OCI-LY1 (cell line): ENCODE data around the gene CDH23.

ENCODE experiments used
- H2AFZ ChIP-seq: fragments of 200-600 bp; sonication (generic), shearing (Covaris generic); 2 replicates; pipeline ENCODE4 v1.6.0; 2014; ENCODE audit warnings: antibody characterized with exemption, mild to moderate bottlenecking, low read length
- H3F3A ChIP-seq: fragments of 200-600 bp; sonication (generic), shearing (Covaris generic); 2 replicates; pipeline ENCODE4 v1.6.0; 2014; ENCODE audit warnings: mild to moderate bottlenecking, antibody characterized with exemption, low read length, moderate library complexity; ENCODE audit not compliant: insufficient read depth
- H3K27ac ChIP-seq: fragments of 200-600 bp; sonication (generic); 2 replicates; pipeline ENCODE4 v1.5.1; 2014; ENCODE audit warnings: low read length, mixed run types, mild to moderate bottlenecking, low read depth; ENCODE audit not compliant: poor library complexity, severe bottlenecking
- H3K27me3 ChIP-seq: fragments of 200-600 bp; sonication (generic); 2 replicates; pipeline ENCODE4 v1.6.0; 2014; ENCODE audit warnings: antibody characterized with exemption, mild to moderate bottlenecking, low read length, moderate library complexity; ENCODE audit not compliant: insufficient read depth
- H3K36me3 ChIP-seq: fragments of 200-600 bp; sonication (generic); 2 replicates; pipeline ENCODE4 v1.6.1; 2014; ENCODE audit warnings: mild to moderate bottlenecking, antibody characterized with exemption, low read length, moderate library complexity, mixed read lengths; ENCODE audit not compliant: insufficient read depth
- H3K4me1 ChIP-seq: fragments of 200-600 bp; sonication (generic); 2 replicates; pipeline ENCODE4 v1.5.1; 2014; ENCODE audit warnings: mild to moderate bottlenecking, low read length, moderate library complexity; ENCODE audit not compliant: insufficient read depth, severe bottlenecking
- H3K4me2 ChIP-seq: fragments of 200-600 bp; sonication (generic), shearing (Covaris generic); 2 replicates; pipeline ENCODE4 v1.6.1; 2014; ENCODE audit warnings: low read length
- H3K4me3 ChIP-seq: fragments of 200-600 bp; sonication (generic); 2 replicates; pipeline ENCODE4 v1.5.1; 2014; ENCODE audit warnings: low read length, low read depth, mild to moderate bottlenecking, mixed read lengths; ENCODE audit not compliant: poor library complexity, severe bottlenecking
- H3K79me2 ChIP-seq: fragments of 200-600 bp; shearing (Covaris generic); 2 replicates; pipeline ENCODE4 v1.6.1; 2016; ENCODE audit warnings: mixed run types, low read length, mixed read lengths; ENCODE audit not compliant: insufficient read depth
- H3K9ac ChIP-seq: fragments of 200-600 bp; sonication (generic), shearing (Covaris generic); 2 replicates; pipeline ENCODE4 v1.6.1; 2014; ENCODE audit warnings: mild to moderate bottlenecking, low read length, mixed read lengths
- H3K9me2 ChIP-seq: fragments of 200-600 bp; sonication (generic), shearing (Covaris generic); 2 replicates; pipeline ENCODE4 v1.6.1; 2014; ENCODE audit warnings: low read depth, mild to moderate bottlenecking, low read length, mixed read lengths
- H3K9me3 ChIP-seq: fragments of 200-600 bp; shearing (Covaris generic); 2 replicates; pipeline ENCODE4 v1.6.1; 2014; ENCODE audit warnings: low read length, mixed read lengths
- H4K20me1 ChIP-seq: fragments of 200-600 bp; sonication (generic), shearing (Covaris generic); 2 replicates; pipeline ENCODE4 v1.6.0; 2016; ENCODE audit warnings: mild to moderate bottlenecking, low read length; ENCODE audit not compliant: insufficient read depth
- EZH2 ChIP-seq: fragments of 200-600 bp; sonication (generic), shearing (Covaris generic); IDR thresholded peaks from 2 replicates; pipeline ENCODE4 v1.8.0; 2017; ENCODE audit warnings: borderline replicate concordance, mixed run types, mild to moderate bottlenecking, antibody characterized with exemption, low read length, moderate library complexity, mixed read lengths
- TF ChIP-seq, protein P1 (sequence below): fragments of 200-600 bp; sonication (generic), shearing (Covaris generic); IDR thresholded peaks from 2 replicates; pipeline ENCODE4 v1.5.1; 2017; ENCODE audit warnings: mild to moderate bottlenecking, antibody characterized with exemption, low read length, moderate library complexity, mixed read lengths

The CDH23 gene

DNA sequence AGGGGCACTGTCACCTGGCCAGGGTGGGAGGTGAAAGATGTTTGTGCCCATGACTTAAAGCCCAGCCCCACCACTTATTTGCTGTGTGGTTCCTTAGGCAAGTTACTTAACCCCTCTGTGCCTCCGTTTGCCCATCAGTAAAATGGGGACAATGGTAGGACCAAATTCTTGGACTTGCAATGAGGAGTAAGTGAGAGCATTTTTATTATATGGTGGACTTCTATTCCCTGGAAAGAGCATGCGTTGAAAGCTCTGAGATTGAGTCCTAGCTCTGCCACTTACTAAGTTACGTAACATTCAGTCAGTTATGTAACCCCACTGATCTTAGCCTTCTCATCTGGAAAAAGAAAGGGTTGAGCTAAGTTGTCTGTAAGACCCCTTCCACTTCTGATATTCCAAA is 357.8 kb downstream of the CDH23 start:
- H3K4me3 ChIP-seq, result no peak overlapping the region
- no peaks in the 10 kb centered on the region for H3K79me2 ChIP-seq
- H3K9me2 ChIP-seq, result no peaks in the 10 kb centered on the region
- H3K27me3 ChIP-seq, result peaks cover 17% of the 10 kb centered on the region
- H3F3A ChIP-seq, result no peaks in the 10 kb centered on the region
- no peak overlapping the region for H2AFZ ChIP-seq
- no peaks in the 10 kb centered on the region for H3K4me1 ChIP-seq
- H3K9me3 ChIP-seq, result no peaks in the 10 kb centered on the region
- no peak overlapping the region for H3K4me2 ChIP-seq
- no peaks in the 10 kb centered on the region for H3K36me3 ChIP-seq
- H3K27ac ChIP-seq, result no peak overlapping the region
- H3K9ac ChIP-seq, result no peak overlapping the region
- TF ChIP-seq, protein P1, sequence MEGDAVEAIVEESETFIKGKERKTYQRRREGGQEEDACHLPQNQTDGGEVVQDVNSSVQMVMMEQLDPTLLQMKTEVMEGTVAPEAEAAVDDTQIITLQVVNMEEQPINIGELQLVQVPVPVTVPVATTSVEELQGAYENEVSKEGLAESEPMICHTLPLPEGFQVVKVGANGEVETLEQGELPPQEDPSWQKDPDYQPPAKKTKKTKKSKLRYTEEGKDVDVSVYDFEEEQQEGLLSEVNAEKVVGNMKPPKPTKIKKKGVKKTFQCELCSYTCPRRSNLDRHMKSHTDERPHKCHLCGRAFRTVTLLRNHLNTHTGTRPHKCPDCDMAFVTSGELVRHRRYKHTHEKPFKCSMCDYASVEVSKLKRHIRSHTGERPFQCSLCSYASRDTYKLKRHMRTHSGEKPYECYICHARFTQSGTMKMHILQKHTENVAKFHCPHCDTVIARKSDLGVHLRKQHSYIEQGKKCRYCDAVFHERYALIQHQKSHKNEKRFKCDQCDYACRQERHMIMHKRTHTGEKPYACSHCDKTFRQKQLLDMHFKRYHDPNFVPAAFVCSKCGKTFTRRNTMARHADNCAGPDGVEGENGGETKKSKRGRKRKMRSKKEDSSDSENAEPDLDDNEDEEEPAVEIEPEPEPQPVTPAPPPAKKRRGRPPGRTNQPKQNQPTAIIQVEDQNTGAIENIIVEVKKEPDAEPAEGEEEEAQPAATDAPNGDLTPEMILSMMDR, result no peak
- no peak for TF ChIP-seq EZH2
- H4K20me1 ChIP-seq, result no peaks in the 10 kb centered on the region

DNA sequence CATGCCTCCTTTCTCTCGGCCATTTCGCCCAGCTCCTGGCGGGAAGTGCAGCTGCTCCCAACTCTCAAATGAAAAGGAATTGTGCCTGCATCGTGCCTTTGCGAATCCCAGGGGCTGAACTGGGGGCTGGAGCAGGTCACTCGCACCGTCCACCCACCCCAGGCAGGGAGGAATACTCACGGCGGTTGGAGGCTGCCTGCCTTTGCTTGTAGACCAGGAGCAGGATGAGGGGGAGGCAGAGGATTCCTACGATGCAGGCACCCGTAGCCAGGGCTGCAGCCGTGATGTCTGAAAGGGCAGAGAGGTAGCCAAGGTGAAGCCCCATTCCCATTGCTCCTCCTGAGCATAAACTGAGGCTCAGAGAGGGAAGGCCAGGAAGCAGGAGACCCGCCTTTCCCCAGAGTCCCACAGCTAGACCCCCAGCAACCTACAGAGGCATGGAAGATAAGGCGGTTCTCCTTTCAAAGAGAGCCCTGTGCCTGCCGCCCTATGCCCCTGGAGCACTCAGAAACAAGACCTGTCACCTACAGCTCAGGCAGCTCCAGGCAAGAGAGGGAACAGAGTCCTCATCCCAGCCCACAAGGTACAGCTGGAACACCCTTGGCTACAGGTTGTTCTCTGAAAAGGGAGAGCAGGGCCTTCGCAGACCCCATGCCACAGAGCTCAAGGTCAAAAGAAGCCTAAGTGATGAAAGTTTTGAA is 358.6 kb downstream of the CDH23 start:
- Histone ChIP-seq H3K4me1 (no peaks in the 10 kb centered on the region), H3K36me3 (no peaks in the 10 kb centered on the region)

DNA sequence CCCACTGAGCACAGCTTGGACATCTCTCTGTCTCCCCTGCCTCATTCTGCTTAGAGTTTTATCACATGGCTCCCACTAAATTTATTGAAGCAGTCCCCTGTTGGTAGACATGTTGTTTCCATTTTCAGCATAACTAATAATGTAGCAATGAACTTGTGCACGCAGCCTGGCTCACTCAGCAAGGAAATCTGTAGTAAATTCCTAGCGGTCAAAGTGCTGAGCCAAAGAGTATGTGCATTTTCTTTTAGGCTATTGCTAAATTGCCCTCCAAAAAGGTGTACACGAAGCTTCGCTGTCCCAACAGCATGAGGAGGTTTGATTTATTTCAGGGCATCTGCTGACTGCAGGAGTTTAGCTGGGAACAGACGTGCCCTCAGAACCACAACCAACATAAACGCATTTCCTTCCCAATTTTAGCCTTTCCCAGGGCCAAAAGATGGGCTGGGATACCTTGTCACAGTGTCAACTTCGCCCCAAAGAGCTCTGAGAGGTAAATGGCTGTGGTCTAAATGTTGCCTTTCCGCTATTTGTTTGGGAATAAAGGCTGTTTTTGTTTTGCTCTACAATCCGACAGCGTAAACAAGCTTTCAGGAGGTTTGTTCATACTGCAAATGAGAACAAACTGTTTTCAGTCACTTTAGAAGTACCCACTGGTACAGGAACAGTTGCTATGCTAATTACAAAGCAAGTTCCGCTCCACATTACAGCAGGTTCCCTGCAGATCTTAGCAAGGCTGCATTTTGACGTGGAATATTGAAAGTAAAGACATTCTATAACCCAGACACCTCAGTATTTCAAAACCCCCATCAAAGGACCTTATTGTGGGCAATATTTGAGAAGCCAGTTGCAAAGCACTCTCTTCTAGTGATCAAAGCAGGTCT is 359.8 kb downstream of the CDH23 start:
- Histone ChIP-seq H3K9me3 (no peaks in the 10 kb centered on the region), H3K9ac (no peak overlapping the region), H3K4me1 (no peaks in the 10 kb centered on the region), H3K4me2 (no peak overlapping the region), H3K36me3 (no peaks in the 10 kb centered on the region), H2AFZ (no peak overlapping the region), H3K9me2 (no peaks in the 10 kb centered on the region), H3F3A (no peaks in the 10 kb centered on the region), H3K27ac (no peak overlapping the region), H4K20me1 (no peaks in the 10 kb centered on the region), H3K27me3 (peaks cover 9% of the 10 kb centered on the region), H3K4me3 (no peak overlapping the region), H3K79me2 (no peaks in the 10 kb centered on the region)
- TF ChIP-seq, protein P1, result no peak
- TF ChIP-seq EZH2, result no peak

More for the DNA sequence above, 358.6 kb downstream of the CDH23 start:
- TF ChIP-seq, protein P1, result no peak
- no peak for TF ChIP-seq EZH2
- Histone ChIP-seq H4K20me1 (no peaks in the 10 kb centered on the region), H3K9me3 (no peaks in the 10 kb centered on the region), H3K4me3 (no peak overlapping the region), H3K27ac (no peak overlapping the region), H3K27me3 (peaks cover 17% of the 10 kb centered on the region), H3K9ac (no peak overlapping the region), H2AFZ (no peak overlapping the region), H3K79me2 (no peaks in the 10 kb centered on the region), H3K4me2 (no peak overlapping the region), H3K9me2 (no peaks in the 10 kb centered on the region), H3F3A (no peaks in the 10 kb centered on the region)
